HepG2 (cell line): Measurements from ENCODE around the gene CHEK1. TPM values are rescaled to one million over a fixed set of nuclear protein-coding genes. Genes with fewer than 3 reads are reported as not detected.

Experiments
- ATAC-seq: fragments of 200-7000 bp; cut with Tn5 transposase; 3 replicates; pipeline ENCODE4 v1.9.1; 2020; ENCODE audit warnings: mild to moderate bottlenecking, moderate library complexity
- BruUV-seq: library from RNA; stranded (reverse); fragments of 400-500 nt; replicated peaks from 2 replicates; lab custom pipeline; 2021; lab: Mats Ljungman, UMichigan
- CTCF ChIA-PET: fragments of 300-600 bp; formaldehyde crosslinking; extraction: SDS; loops from one replicate; lab custom pipeline; 2021; ENCODE audit warnings: low total read pairs, inconsistent platforms, low intra/inter-chr PET ratio; lab: Yijun Ruan, JAX
- POLR2A ChIA-PET: fragments of 350-600 bp; sonication (Branson Sonifier 250); formaldehyde crosslinking; loops from one replicate; lab custom pipeline; 2020; ENCODE audit warnings: antibody characterized with exemption, inconsistent platforms; lab: Yijun Ruan, JAX
- DNase-seq: peaks from one replicate; pipeline ENCODE4 v3.0.0-alpha.2; 2015; ENCODE audit warnings: low spot score
- FAIRE-seq: peaks from 3 replicates; lab custom pipeline; 2011; peaks lifted over from hg19 to GRCh38; lab: Jason Lieb, UNC
- H2AFZ ChIP-seq: one replicate; pipeline ENCODE4 v1.6.1; 2011; ENCODE audit warnings: low read length, inconsistent platforms
- H3K27ac ChIP-seq: fragments of 300-600 bp; 3 replicates; pipeline ENCODE4 v1.8.0; 2011; ENCODE audit warnings: mixed run types, mild to moderate bottlenecking, mixed read lengths, low read length, inconsistent platforms; ENCODE audit not compliant: insufficient read depth; ENCODE audit errors: extremely low read length
- H3K27me3 ChIP-seq, 2 experiments: fragments of 200-600 bp in 1 of 2; 2 replicates in 1 of 2; 3 replicates in 1 of 2; pipeline versions ENCODE4 v1.6.0 to v1.8.0; 2011; ENCODE audit warnings: low read length in 2 of 2, mild to moderate bottlenecking in 2 of 2, moderate library complexity in 2 of 2, inconsistent platforms in 1 of 2; ENCODE audit not compliant: insufficient read depth in 2 of 2, control insufficient read depth in 1 of 2
- H3K36me3 ChIP-seq, 2 experiments: fragments of 200-600 bp in 1 of 2; replicated peaks in 1 of 2; 2 replicates in 1 of 2; 3 replicates in 1 of 2; pipeline versions ENCODE4 v1.5.1 to v1.8.0; 2011; ENCODE audit warnings: low read length in 2 of 2, inconsistent platforms in 1 of 2; ENCODE audit not compliant: insufficient read depth in 2 of 2, control insufficient read depth in 1 of 2
- H3K4me1 ChIP-seq: 2 replicates; pipeline ENCODE4 v1.5.1; 2012; ENCODE audit warnings: low read length, inconsistent platforms; ENCODE audit not compliant: insufficient read depth
- H3K4me2 ChIP-seq: 2 replicates; pipeline ENCODE4 v1.6.0; 2011; ENCODE audit warnings: low read depth, low read length, inconsistent platforms
- H3K4me3 ChIP-seq, 3 experiments: fragments of 200-600 bp in 1 of 3; sonication (generic), shearing (Covaris generic) in 1 of 3; replicated peaks in 1 of 3; 2 replicates each; pipeline ENCODE4 v1.5.1; 2011 to 2016; ENCODE audit warnings: low read length in 3 of 3, inconsistent platforms in 2 of 3, low read depth in 2 of 3, mild to moderate bottlenecking in 2 of 3, control low read depth in 1 of 3, mixed read lengths in 1 of 3; ENCODE audit not compliant: insufficient read depth in 1 of 3
- H3K79me2 ChIP-seq: one replicate; pipeline ENCODE4 v1.6.1; 2011; ENCODE audit warnings: low read length, inconsistent platforms; ENCODE audit not compliant: insufficient read depth
- H3K9ac ChIP-seq: 2 replicates; pipeline ENCODE4 v1.6.0; 2011; ENCODE audit warnings: mild to moderate bottlenecking, low read depth, low read length, inconsistent platforms; ENCODE audit not compliant: insufficient read depth
- H3K9me3 ChIP-seq: 2 replicates; pipeline ENCODE4 v1.5.1; 2012; ENCODE audit warnings: mild to moderate bottlenecking, low read length
- H4K20me1 ChIP-seq: 2 replicates; pipeline ENCODE4 v1.6.0; 2011; ENCODE audit warnings: inconsistent platforms, mild to moderate bottlenecking, low read length, moderate library complexity; ENCODE audit not compliant: insufficient read depth
- BRD4 ChIP-seq: sonication (generic); formaldehyde crosslinking; IDR thresholded peaks from 2 replicates; pipeline ENCODE4 v1.4.0; 2020; ENCODE audit warnings: missing genetic modification reagents
- ETV5 ChIP-seq: IDR thresholded peaks from 2 replicates; pipeline ENCODE4 v1.6.1; 2018; ENCODE audit warnings: missing biosample characterization, missing genetic modification reagents, inconsistent platforms, borderline replicate concordance
- FLYWCH1 ChIP-seq: sonication (generic); formaldehyde crosslinking; IDR thresholded peaks from 2 replicates; pipeline ENCODE4 v1.8.1; 2023; ENCODE audit warnings: mild to moderate bottlenecking, missing genetic modification reagents
- GLI4 ChIP-seq: sonication (generic); formaldehyde crosslinking; IDR thresholded peaks from 2 replicates; pipeline ENCODE4 v1.5.1; 2020; ENCODE audit warnings: missing genetic modification reagents, mild to moderate bottlenecking, moderate library complexity, borderline replicate concordance
- NFRKB ChIP-seq: fragments of 450-650 bp; IDR thresholded peaks from 2 replicates; pipeline ENCODE4 v1.6.1; 2017
- RBFOX2 ChIP-seq: fragments of 200-400 bp; formaldehyde crosslinking; IDR thresholded peaks from 2 replicates; pipeline ENCODE4 v1.6.1; 2017; ENCODE audit warnings: low read depth, mild to moderate bottlenecking, low read length
- REST ChIP-seq, 2 experiments: IDR thresholded peaks; 2 replicates each; pipeline ENCODE4 v1.6.1; 2011 to 2012; ENCODE audit warnings: low read length in 2 of 2, borderline replicate concordance in 1 of 2, low read depth in 1 of 2, mild to moderate bottlenecking in 1 of 2, moderate library complexity in 1 of 2
- ZNF101 ChIP-seq: sonication (generic); formaldehyde crosslinking; IDR thresholded peaks from 2 replicates; pipeline ENCODE4 v1.4.0; 2020; ENCODE audit warnings: mild to moderate bottlenecking, low read depth, missing genetic modification reagents, borderline replicate concordance
- ZNF550 ChIP-seq: sonication (generic); formaldehyde crosslinking; IDR thresholded peaks from 2 replicates; pipeline ENCODE4 v1.4.0; 2020; ENCODE audit warnings: mild to moderate bottlenecking, missing genetic modification reagents, borderline replicate concordance
- ZSCAN25 ChIP-seq: sonication (generic); formaldehyde crosslinking; IDR thresholded peaks from 2 replicates; pipeline ENCODE4 v1.8.0; 2022; ENCODE audit warnings: mild to moderate bottlenecking, missing genetic modification reagents
- WGBS: methylation state at CpG from one replicate; pipeline ENCODE4 v1.1.6; 2017; ENCODE audit warnings: low lambda C conversion rate; 5-methylcytosine and 5-hydroxymethylcytosine counted together
- in situ Hi-C: cut with HindIII; loops from 2 replicates; pipeline ENCODE4 v1.10.0; 2017; ENCODE audit warnings: low pct_unique_long_range_greater_than_20kb; ENCODE audit not compliant: extremely low pct_ligation_motif_present
- intact Hi-C: fragments of 100-400 bp; cut with micrococcal nuclease; formaldehyde crosslinking; loops from one replicate; pipeline ENCODE4 v1.10.0; 2022; ENCODE audit not compliant: unreplicated experiment
- polyA plus RNA-seq, 8 experiments: library from polyadenylated mRNA; depleted of rRNA in 3 of 8; stranded (reverse) in 7 of 8; unstranded in 1 of 8; fragments of >200 nt; fragmentation: Illumina TruSeq in 4 of 8; extraction: Trizol in 4 of 8; gene quantifications; 2 replicates each; pipeline versions ENCODE4 v1.2.1 to v1.2.3, GENCODE V29; 2011 to 2016; ENCODE audit warnings: low read depth in 4 of 8, missing spikeins in 1 of 8, mixed read lengths in 1 of 8; ENCODE audit not compliant: insufficient read depth in 1 of 8
- total RNA-seq, 5 experiments: library from RNA; depleted of rRNA; stranded (reverse); fragments of >200 nt; fragmentation: Illumina TruSeq; extraction: Trizol; gene quantifications; 2 replicates each; pipeline ENCODE4 v1.2.3, GENCODE V29; 2016; ENCODE audit warnings: low read depth in 1 of 5
- TF ChIP-seq, protein P1 (sequence below): IDR thresholded peaks from 2 replicates; pipeline ENCODE4 v1.6.1; 2018; ENCODE audit warnings: missing genetic modification reagents
- TF ChIP-seq, protein P2 (sequence below): sonication (generic); formaldehyde crosslinking; IDR thresholded peaks from 2 replicates; pipeline ENCODE4 v1.5.0; 2020; ENCODE audit warnings: missing genetic modification reagents
- TF ChIP-seq, protein P3 (sequence below): sonication (generic); formaldehyde crosslinking; IDR thresholded peaks from 2 replicates; pipeline ENCODE4 v1.9.0; 2021; ENCODE audit warnings: missing genetic modification reagents, borderline replicate concordance

CHEK1 gene
- total and polyA plus RNA-seq, 2 of the 13 experiments (the other 11 are each of a cell fraction or from before 2014, with no cell fraction given) = 17.8 to 83.2 TPM

DNA sequence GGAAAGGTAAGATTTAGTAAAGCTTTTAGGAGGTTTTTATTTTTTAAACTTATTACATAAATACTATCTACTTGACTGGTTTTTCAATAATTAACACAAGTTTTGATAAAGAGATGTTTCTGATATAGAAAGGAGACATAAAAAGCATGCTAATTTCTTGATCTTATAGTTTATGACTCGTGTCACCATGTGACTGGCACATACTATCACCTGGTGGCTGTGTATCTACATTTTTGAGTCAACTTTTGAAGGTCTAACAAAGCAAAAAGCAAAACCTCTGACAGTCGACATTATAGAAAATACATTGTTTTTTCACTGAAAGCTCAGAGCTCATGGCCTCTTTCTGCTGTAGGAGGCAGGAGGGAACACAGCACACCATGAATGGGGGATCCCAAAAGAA lies 54.9 kb downstream of the CHEK1 start:
- FAIRE-seq (no peak), DNase-seq (no peak), ATAC-seq (no peak)
- 91% methylated on average over 2 of the region's 2 CpGs for WGBS
- no peak overlapping the region for H3K4me2 ChIP-seq
- no peaks in the 10 kb centered on the region for H4K20me1 ChIP-seq
- intact Hi-C loops (no loop called here), in situ Hi-C loops (no loop called here)
- BruUV-seq = no TSS peak
- H3K4me1 ChIP-seq = no peaks in the 10 kb centered on the region
- ChIA-PET CTCF (no interaction called here), POLR2A (no interaction called here)
- H3K4me3 ChIP-seq = no peak overlapping the region
- no peak overlapping the region for H3K9ac ChIP-seq
- H2AFZ ChIP-seq = no peak overlapping the region
- H3K27ac ChIP-seq = no peak overlapping the region
- peaks cover 3 to 8% of the 10 kb centered on the region in 2 experiments; a peak in 3 of 5 replicates for H3K36me3 ChIP-seq
- no peaks in the 10 kb centered on the region for H3K9me3 ChIP-seq
- no peaks in the 10 kb centered on the region for H3K79me2 ChIP-seq
- H3K27me3 ChIP-seq = no peaks in the 10 kb centered on the region
- no peak for TF ChIP-seq NFRKB
- TF ChIP-seq, protein P1, sequence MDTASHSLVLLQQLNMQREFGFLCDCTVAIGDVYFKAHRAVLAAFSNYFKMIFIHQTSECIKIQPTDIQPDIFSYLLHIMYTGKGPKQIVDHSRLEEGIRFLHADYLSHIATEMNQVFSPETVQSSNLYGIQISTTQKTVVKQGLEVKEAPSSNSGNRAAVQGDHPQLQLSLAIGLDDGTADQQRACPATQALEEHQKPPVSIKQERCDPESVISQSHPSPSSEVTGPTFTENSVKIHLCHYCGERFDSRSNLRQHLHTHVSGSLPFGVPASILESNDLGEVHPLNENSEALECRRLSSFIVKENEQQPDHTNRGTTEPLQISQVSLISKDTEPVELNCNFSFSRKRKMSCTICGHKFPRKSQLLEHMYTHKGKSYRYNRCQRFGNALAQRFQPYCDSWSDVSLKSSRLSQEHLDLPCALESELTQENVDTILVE (CRISPR knock-in tag) = no peak
- TF ChIP-seq BRD4 (CRISPR knock-in tag) = no peak
- no peak for TF ChIP-seq ZSCAN25 (CRISPR knock-in tag)
- no peak for TF ChIP-seq ZNF101 (CRISPR knock-in tag)
- no peak for TF ChIP-seq REST (IDR thresholded peaks at IDR 0.05; ENCODE audit: borderline replicate concordance in 1 of 2, low read depth in 1 of 2, low read length in 2 of 2)
- TF ChIP-seq, protein P2, sequence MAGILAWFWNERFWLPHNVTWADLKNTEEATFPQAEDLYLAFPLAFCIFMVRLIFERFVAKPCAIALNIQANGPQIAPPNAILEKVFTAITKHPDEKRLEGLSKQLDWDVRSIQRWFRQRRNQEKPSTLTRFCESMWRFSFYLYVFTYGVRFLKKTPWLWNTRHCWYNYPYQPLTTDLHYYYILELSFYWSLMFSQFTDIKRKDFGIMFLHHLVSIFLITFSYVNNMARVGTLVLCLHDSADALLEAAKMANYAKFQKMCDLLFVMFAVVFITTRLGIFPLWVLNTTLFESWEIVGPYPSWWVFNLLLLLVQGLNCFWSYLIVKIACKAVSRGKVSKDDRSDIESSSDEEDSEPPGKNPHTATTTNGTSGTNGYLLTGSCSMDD (CRISPR knock-in tag) = no peak
- TF ChIP-seq, protein P3, sequence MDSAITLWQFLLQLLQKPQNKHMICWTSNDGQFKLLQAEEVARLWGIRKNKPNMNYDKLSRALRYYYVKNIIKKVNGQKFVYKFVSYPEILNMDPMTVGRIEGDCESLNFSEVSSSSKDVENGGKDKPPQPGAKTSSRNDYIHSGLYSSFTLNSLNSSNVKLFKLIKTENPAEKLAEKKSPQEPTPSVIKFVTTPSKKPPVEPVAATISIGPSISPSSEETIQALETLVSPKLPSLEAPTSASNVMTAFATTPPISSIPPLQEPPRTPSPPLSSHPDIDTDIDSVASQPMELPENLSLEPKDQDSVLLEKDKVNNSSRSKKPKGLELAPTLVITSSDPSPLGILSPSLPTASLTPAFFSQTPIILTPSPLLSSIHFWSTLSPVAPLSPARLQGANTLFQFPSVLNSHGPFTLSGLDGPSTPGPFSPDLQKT = no peak
- TF ChIP-seq ZNF550 (CRISPR knock-in tag) = no peak
- TF ChIP-seq GLI4 (CRISPR knock-in tag) = no peak
- no peak for TF ChIP-seq RBFOX2
- no peak for TF ChIP-seq FLYWCH1 (CRISPR knock-in tag)
- TF ChIP-seq ETV5 (CRISPR knock-in tag) = no peak
